Activated CD4-positive, alpha-beta T cell treated with anti-CD3 and anti-CD28 coated beads, Interleukin-2, amount 50 U/mL, for 4 hours (primary cell): ENCODE results near the gene TP53I11.

ENCODE experiments used
- DNase-seq, 2 experiments: peaks; one replicate each; pipeline ENCODE4 v3.0.0-alpha.2; 2020

The TP53I11 gene

GRCh38 chr11:44938066-44938691, 12.5 kb downstream of the TP53I11 start:
- DNase-seq: no peak

- no peak for DNase-seq
These were observed 13.6 kb downstream of the TP53I11 start for GRCh38 chr11:44936951-44937543.

GRCh38 chr11:44936525-44936924, 14.2 kb downstream of the TP53I11 start:
- peak; percentile 81 to 84 for DNase-seq

- no peak for DNase-seq
These were observed 15.9 kb downstream of the TP53I11 start for GRCh38 chr11:44934735-44935250.

GRCh38 chr11:44934110-44934509, 16.6 kb downstream of the TP53I11 start:
- DNase-seq: no peak

- DNase-seq: no peak
These were observed 19.2 kb downstream of the TP53I11 start for GRCh38 chr11:44931466-44931865.

GRCh38 chr11:44930588-44931302, 19.9 kb downstream of the TP53I11 start:
- no peak for DNase-seq

- no peak for DNase-seq
These were observed 21.9 kb downstream of the TP53I11 start for GRCh38 chr11:44928816-44929215.

GRCh38 chr11:44928144-44928543, 22.5 kb downstream of the TP53I11 start:
- no peak for DNase-seq

GRCh38 chr11:44927174-44927661, 23.5 kb downstream of the TP53I11 start:
- peak; percentile 41 to 42 for DNase-seq

- no peak for DNase-seq
These were observed 24.6 kb downstream of the TP53I11 start for GRCh38 chr11:44926036-44926435.

- DNase-seq: no peak
These were observed 26.9 kb downstream of the TP53I11 start for GRCh38 chr11:44923806-44924205.

- DNase-seq: no peak
These were observed 27.6 kb downstream of the TP53I11 start for GRCh38 chr11:44923115-44923514.

- no peak for DNase-seq
These were observed 30.2 kb downstream of the TP53I11 start for GRCh38 chr11:44920451-44920850.

- DNase-seq: no peak
These were observed 32.9 kb downstream of the TP53I11 start for GRCh38 chr11:44917741-44918140.

GRCh38 chr11:44916801-44917385, 33.8 kb downstream of the TP53I11 start:
- no peak for DNase-seq

GRCh38 chr11:44916331-44916730, 34.4 kb downstream of the TP53I11 start:
- DNase-seq: no peak

GRCh38 chr11:44915621-44916020, 35.1 kb downstream of the TP53I11 start:
- DNase-seq: no peak

GRCh38 chr11:44915004-44915403, 35.7 kb downstream of the TP53I11 start:
- no peak for DNase-seq

- DNase-seq: no peak
These were observed 36.6 kb downstream of the TP53I11 start for GRCh38 chr11:44914105-44914504.

GRCh38 chr11:44913502-44913901, 37.2 kb downstream of the TP53I11 start:
- no peak for DNase-seq

- no peak for DNase-seq
These were observed 38.3 kb downstream of the TP53I11 start for GRCh38 chr11:44912270-44912987.
